GM19351 (cell line): ENCODE data around the gene SCUBE2.

Source experiments
- ATAC-seq: cut with Tn5 transposase; IDR thresholded peaks from one replicate; pipeline ENCODE4 v1.9.1; 2021; ENCODE audit warnings: mild to moderate bottlenecking, moderate library complexity; ENCODE audit not compliant: unreplicated experiment

The SCUBE2 gene

GRCh38 chr11:9049959-9050358 is 41.4 kb downstream of the SCUBE2 start:
- ATAC-seq: no peak

- ATAC-seq: no peak
Measured at GRCh38 chr11:9047964-9048523, 43.4 kb downstream of the SCUBE2 start.

DNA sequence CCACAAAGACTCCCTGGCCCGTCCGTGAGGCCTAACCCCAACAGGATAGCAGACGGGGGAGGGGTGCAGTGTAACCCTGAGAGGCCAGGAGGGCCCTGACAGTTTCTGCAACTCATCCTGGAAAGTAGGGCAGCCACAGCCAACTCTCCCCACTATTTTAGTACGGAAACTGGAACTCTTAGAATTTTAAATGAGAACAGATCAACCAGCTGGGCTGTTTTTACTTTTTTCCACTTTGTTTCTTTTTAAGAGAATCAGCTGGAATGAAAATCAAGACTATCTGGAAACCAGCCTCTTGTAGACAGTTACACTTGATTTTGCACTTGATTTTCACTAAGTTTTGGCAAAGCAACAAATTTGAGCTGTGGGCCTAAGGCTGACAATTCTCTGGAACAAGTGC is 44.9 kb downstream of the SCUBE2 start:
- no peak for ATAC-seq

DNA sequence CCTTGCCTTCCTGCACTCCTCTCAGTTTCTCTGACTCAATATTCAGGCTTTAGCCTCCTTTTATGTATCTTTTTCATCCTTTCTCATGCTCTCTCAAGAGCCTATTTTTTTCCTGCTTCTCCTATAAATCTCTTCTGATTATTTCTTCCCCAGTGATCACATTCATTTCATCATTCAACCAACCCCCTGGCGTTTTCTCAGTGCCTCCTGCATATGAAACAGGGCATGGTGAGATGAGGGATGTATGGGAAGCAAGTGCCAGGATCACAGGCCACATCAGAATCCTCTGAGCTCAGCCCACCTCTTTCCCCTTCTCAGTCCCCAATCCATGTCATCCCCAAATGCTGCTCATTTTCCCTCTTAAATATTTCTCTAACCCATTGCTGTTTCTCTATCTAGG is 48.9 kb downstream of the SCUBE2 start:
- ATAC-seq: no peak

DNA sequence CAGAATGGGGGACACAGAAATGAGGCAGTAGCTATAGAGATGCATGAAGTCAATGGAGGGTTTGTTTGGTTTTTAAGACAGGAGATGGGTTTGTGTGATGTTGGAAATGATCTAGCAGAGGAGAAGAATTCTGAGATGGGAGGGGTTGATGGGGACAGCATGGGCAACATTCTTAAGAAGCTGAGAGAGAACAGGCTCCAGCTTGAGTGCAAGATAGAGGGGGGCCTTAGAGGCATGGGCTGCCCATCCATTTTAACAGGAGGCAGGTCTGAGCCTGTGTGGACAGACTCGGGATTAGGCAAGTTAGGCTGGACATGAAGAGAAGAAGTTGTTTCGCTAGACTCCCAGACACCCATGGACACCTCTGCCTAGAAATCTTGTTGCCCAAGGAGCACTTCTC is 49.7 kb downstream of the SCUBE2 start:
- no peak for ATAC-seq

DNA sequence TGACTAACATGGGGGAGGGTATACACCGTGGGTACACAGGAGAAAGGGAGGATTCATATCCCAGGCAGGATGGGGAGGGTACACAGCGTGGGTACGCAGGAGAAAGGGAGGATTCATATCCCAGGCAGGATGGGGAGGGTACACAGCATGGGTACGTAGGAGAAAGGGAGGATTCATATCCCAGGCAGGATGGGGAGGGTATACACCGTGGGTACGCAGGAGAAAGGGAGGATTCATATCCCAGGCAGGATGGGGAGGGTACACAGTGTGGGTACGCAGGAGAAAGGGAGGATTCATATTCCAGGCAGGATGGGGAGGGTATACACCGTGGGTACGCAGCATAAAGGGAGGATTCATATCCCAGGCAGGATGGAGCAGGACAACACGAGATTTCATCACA is 51.0 kb downstream of the SCUBE2 start:
- no peak for ATAC-seq

DNA sequence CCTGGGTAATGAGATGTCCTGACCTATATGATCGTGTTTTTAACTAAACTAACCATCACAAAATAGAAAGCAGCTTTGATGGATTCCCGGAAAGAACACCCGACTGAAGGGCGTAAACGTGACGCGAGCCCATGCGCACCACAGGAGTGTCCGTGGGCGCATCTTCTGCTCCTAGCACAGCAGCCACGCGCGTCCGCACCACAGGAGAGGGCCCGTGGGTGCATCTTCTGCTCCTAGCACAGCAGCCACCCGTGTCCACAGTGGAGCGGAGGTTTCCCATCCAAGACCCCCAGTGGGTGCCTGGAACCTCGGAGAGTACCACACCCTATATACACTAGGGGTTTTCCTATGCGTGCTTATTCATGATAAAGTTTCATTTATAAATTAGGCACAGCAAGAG is 51.5 kb downstream of the SCUBE2 start:
- no peak for ATAC-seq

- ATAC-seq: no peak
Measured at GRCh38 chr11:9039198-9039597, 52.2 kb downstream of the SCUBE2 start.

- ATAC-seq: no peak
Measured at GRCh38 chr11:9038541-9038940, 52.9 kb downstream of the SCUBE2 start.

DNA sequence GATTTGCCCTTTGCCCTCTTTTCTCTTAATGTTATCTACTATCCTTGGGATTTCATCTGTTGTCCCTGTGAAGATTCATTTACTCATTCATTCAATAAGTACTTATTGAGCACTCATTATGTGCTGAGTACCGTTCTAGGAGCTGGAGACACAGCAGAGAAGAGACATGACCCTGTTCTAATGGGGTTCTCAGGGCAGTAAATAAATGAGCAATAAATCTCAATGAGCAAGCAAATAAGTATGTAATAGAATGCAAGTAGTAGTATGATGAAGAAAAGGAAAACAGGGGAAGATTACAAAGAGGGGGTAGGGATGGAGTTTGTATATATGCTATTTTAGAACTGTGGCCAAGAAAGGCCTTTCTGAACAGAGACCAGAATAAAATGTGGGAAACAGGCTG is 53.4 kb downstream of the SCUBE2 start:
- ATAC-seq: no peak

- no peak for ATAC-seq
Measured at GRCh38 chr11:9037046-9037780, 54.2 kb downstream of the SCUBE2 start.

DNA sequence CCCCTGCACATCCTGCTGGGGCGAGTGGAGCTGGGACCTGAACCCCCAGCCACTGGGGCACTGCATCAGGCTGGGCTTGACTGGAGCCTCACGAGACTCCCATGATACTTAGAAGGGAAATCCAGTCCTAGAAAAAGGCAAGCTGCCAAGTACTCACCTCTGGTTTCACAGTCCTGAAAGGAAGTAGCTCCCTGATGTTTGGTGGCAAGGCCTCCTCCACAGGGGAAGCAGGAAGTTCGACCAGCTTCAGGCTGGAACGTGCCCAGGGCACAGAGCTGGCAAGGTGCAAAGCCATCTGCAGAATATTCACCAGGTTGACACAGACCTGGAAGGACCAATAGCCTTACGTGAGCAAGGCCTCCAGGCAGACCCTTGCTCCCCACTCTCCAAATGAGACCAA is 60.8 kb downstream of the SCUBE2 start:
- no peak for ATAC-seq

DNA sequence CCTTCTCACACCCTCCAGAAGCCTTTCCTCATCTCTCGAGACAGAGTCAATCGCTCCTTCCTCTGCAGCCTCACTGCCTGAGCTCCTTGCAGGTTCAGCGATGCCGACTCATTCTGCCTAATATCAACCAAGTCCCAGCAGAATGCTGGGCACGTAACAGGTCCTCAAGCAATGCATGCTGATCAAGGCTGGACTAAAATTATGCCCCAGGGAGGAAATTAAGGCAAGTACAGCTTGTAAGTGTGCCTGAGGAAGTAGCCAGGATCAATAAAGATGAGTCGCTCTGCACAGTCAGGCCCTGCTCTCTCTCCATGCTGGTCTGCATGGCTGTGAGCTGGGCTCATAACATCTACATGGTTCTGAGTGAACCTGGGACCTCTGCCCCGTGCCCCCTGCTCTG is 62.0 kb downstream of the SCUBE2 start:
- ATAC-seq: no peak

DNA sequence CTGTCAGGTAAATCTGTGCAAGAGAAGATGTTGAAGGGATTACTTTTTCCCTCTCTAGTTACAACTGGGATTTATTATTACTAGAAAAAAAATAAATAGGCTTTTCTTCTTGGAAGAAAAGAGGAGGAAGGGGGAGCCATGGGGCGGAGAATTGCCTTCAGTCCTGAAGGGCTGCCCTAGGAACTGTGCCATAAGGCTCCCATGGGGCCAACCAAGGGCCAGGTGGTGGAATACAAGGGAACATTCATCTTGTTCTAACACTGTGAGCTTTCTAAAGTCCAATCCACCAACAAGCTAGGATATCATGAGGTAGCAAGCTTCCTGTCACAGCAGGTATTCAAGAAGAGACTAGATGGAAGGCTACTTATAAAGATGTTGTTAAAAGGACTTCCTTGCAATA is 62.8 kb downstream of the SCUBE2 start:
- ATAC-seq: no peak

DNA sequence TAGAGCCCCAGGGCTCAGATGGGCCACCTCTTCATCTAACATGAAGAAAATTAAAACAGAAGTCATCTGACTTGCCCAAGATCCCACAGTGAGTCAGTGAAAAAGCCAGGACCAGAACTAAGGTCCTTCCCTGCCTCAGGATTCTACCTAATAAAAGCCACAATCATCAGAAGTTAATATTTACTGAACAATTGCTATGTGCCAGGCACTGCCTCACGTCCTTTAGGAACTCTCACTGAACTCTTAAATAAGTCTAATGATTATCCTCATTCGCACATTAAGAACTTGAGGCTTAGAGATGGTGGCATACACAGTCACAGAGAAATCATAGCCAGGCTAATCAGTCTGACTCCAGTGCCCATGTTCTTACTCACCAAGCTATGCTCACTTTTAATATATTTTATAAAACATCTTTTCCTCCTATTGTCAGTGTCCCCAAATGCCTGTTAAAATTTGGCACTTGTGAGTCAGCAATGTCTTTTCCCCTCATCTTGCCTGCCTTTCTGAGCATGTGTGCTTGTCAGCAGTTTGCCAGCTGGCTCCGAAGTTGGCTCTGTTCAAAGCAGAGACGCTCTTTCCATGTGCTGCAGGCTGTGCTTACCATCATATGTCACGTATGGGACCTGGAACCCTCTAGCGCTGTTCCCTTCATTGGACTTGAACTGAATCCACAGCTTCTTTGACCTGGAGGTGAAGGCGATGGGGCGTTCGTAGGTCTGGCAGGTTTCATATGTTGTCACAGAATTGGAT is 66.1 kb downstream of the SCUBE2 start:
- no peak for ATAC-seq

GRCh38 chr11:9022961-9023680 is 68.3 kb downstream of the SCUBE2 start:
- ATAC-seq: no peak

- no peak for ATAC-seq
Measured at GRCh38 chr11:9020916-9021315, 70.5 kb downstream of the SCUBE2 start.

GRCh38 chr11:9019861-9020260 is 71.5 kb downstream of the SCUBE2 start:
- ATAC-seq: no peak

DNA sequence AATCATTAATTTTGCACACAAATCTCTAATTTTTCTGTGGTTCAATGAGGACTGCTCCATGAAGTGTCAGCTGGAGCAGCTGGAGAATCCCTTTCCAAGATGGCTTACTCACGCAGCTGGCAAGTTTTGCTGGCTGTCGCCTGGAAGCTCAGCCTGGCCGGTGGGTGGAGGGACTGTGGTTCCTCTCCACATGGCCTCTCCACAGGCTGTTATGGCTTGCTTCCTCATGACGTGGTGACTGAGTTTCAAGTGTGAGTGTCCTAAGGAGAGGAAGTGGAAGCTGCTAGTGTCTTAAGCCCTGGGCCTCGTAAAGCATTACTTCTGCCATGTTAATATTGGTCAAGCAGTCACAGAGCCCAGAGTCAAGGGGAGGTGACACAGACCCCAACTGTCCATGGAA is 73.6 kb downstream of the SCUBE2 start:
- no peak for ATAC-seq

- no peak for ATAC-seq
Measured at GRCh38 chr11:9016916-9017642, 74.3 kb downstream of the SCUBE2 start.

DNA sequence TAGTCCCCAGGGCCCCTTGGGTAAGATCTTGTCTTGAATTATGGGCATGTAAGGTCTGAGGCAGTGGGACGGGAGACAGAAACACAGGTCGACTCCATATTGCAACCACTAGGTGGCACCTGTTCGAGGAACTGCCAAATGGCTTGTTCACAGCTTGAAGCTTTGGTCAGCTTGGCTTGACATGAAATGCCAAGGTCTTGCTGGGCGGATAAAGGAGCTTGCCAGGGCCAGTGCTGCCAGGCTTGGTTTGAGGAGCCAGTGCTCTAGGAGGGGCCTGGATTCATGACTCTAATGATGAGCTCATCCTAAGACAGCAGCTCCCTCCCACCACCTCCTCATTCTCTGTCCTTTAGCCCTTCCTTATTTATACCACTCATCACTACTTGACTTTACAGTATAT is 75.7 kb downstream of the SCUBE2 start:
- peak; percentile 72 for ATAC-seq
